SU-DHL-6 (cell line): ENCODE data around the gene OR51D1.

ENCODE experiments used
- EZH2phosphoT487 ChIP-seq: fragments of 200-600 bp; sonication (generic), shearing (Covaris generic); conservative IDR thresholded peaks from 2 replicates; pipeline ENCODE4 v1.6.1; 2018; ENCODE audit warnings: mild to moderate bottlenecking, antibody characterized with exemption, low read length, moderate library complexity, mixed read lengths
- TF ChIP-seq, protein P1 (sequence below): fragments of 200-600 bp; sonication (generic); IDR thresholded peaks from one replicate; pipeline ENCODE4 v1.5.1; 2017; ENCODE audit warnings: antibody characterized with exemption, mild to moderate bottlenecking, low read length, moderate library complexity; ENCODE audit not compliant: insufficient read depth, poor library complexity, severe bottlenecking

DNA sequence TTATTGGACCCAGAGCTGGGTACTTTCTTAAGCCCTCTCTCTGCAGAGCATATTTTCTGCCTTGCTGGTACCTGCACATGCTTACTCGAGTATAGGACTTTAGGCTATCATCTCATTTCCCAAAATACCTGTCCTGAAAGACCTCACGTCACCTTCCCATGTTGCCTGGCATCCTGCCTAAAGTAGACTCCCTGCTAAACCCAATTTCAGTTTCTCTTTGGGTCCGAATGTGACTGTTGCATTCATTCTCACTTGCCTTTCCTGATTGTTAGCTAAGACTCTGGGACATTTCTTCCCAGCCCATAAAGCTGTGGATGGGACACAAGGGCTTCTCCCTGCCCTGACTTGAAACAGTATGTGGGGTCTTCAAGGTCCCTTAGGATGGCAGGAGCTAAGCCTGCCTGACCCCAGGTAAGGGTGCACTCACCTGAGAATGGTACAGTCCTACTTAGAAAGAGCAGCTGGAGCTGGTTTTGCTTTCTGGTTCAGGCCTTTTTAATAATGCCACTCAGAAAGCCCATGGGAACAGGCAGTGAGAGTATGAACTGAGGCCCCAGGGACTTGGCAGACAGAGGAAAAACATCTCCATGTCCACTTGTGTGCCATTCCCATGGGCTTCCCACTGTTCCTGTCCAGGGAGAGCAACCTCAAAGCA is 47.5 kb downstream of the OR51D1 start:
- TF ChIP-seq, protein P1, sequence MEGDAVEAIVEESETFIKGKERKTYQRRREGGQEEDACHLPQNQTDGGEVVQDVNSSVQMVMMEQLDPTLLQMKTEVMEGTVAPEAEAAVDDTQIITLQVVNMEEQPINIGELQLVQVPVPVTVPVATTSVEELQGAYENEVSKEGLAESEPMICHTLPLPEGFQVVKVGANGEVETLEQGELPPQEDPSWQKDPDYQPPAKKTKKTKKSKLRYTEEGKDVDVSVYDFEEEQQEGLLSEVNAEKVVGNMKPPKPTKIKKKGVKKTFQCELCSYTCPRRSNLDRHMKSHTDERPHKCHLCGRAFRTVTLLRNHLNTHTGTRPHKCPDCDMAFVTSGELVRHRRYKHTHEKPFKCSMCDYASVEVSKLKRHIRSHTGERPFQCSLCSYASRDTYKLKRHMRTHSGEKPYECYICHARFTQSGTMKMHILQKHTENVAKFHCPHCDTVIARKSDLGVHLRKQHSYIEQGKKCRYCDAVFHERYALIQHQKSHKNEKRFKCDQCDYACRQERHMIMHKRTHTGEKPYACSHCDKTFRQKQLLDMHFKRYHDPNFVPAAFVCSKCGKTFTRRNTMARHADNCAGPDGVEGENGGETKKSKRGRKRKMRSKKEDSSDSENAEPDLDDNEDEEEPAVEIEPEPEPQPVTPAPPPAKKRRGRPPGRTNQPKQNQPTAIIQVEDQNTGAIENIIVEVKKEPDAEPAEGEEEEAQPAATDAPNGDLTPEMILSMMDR = no peak
- TF ChIP-seq EZH2phosphoT487 = no peak
